ENCODE results near the gene TMOD2. TPM values are rescaled to one million over a fixed set of nuclear protein-coding genes. Genes with fewer than 3 reads are reported as not detected.

Gene TMOD2
- total RNA-seq, 2 experiments from 2014 or later = 5.6 to 6.9 TPM

DNA sequence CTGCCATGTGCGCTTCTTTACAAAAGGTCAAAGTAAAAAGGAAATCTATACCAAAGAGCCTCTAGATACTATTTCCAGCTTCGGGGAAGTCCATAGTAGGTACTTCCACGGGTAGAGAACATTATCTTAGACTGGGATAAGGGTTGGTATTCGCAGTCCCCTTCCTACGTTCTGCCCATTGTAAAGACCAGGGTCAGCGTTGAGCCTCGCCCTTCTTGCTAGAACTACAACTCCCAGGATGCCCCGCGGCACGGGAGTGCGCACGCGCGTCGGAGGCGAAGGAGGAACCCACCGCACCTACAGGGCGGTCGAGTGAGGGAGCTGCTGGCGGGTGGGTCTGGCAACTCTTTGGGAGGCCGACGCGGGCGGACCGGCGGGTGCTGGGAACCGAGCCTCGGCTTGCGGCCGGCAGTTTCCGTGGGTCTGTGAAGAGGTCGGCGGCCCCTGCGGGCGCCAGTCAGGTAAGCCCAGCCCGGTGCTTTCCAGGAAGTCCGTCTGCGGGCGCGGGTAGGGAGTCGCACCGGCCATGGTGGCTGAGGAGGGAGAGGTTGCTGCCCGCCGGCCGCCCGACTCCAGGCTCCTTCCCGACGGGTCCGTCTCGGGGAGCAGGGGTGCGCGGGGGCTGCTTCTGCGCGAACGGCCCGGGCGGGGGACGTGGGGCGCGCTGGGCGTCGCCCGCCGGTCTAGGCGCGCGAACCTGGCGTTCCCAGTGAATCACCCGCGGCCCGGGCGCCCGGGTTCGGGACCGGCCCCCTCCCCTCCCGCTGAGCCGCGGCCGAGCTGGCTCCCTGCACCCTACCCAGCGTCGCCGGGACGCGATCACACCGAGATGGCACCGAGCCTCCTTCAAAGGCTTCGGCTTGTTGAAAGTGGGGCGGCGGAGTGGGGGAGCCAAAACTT is 78.2 kb downstream of the TMOD2 start, which contains the start of gene TMOD3:
Gene TMOD3, plus strand, starts transcription at position 278 of the 900 bp plus-strand sequence. CDS start 33,232 bp downstream, outside the sequence.
- Histone ChIP-seq H3K4me3 (ENCODE audit: low read length) (peak within 1 kb of the TSS; percentile 82), H3K4me1 (ENCODE audit: insufficient read depth, low read length) (peaks cover 15% of the 10 kb centered on the region), H3K27ac (ENCODE audit: low read depth in 1 of 2, low read length in 2 of 2) (peak within 1 kb of the TSS; percentile 63 to 85), H3K9me3 (ENCODE audit: control insufficient read depth in 1 of 2, insufficient read depth in 1 of 2, low read length in 2 of 2) (no peaks in the 10 kb centered on the region), H3K36me3 (ENCODE audit: insufficient read depth, low read length) (no peaks in the 10 kb centered on the region), H3K27me3 (ENCODE audit: control insufficient read depth in 1 of 2, insufficient read depth in 2 of 2, low read length in 2 of 2) (no peaks in the 10 kb centered on the region)
- CTCF ChIA-PET = interaction anchor here (0.8 to 1.0 kb wide), 3 partner anchors 12 to 53 kb away, joined by 3 to 4 read pairs (median 4); no protein-coding TSS in a partner anchor
- peak; percentile 82 for ATAC-seq (ENCODE audit: poor library complexity)
- POLR2A ChIA-PET = interaction anchor here (0.7 to 2.0 kb wide), 11 partner anchors 9 to 1475 kb away, joined by 3 to 15 read pairs (median 4); partner anchors contain the start of genes GABPB1, LEO1 and LYSMD2
- intact Hi-C loops (cut with DNase I, micrococcal nuclease) = loop anchor here (1.0 to 5.0 kb wide), 4 partner anchors 29 to 193 kb away; partner anchors contain the start of gene LYSMD2 (in 1 of the 2)
- peak; percentile 83 to 93 (median 86) for DNase-seq
- peak within 1 kb of the TSS; percentile 100 for H3K4me3 Mint-ChIP-seq
- peak within 1 kb of the TSS; percentile 91 for H3K27ac Mint-ChIP-seq
- no peaks in the 10 kb centered on the region for H3K9me3 Mint-ChIP-seq
- peaks cover 14% of the 10 kb centered on the region for H3K36me3 Mint-ChIP-seq (ENCODE audit: low read depth)
- no peaks in the 10 kb centered on the region for H3K27me3 Mint-ChIP-seq
- TF ChIP-seq, protein P1, sequence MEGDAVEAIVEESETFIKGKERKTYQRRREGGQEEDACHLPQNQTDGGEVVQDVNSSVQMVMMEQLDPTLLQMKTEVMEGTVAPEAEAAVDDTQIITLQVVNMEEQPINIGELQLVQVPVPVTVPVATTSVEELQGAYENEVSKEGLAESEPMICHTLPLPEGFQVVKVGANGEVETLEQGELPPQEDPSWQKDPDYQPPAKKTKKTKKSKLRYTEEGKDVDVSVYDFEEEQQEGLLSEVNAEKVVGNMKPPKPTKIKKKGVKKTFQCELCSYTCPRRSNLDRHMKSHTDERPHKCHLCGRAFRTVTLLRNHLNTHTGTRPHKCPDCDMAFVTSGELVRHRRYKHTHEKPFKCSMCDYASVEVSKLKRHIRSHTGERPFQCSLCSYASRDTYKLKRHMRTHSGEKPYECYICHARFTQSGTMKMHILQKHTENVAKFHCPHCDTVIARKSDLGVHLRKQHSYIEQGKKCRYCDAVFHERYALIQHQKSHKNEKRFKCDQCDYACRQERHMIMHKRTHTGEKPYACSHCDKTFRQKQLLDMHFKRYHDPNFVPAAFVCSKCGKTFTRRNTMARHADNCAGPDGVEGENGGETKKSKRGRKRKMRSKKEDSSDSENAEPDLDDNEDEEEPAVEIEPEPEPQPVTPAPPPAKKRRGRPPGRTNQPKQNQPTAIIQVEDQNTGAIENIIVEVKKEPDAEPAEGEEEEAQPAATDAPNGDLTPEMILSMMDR (IDR thresholded peaks at IDR 0.05) = no peak
- peaks cover 52% of the 10 kb centered on the region for H3K4me1 Mint-ChIP-seq (ENCODE audit: low read depth)

DNA sequence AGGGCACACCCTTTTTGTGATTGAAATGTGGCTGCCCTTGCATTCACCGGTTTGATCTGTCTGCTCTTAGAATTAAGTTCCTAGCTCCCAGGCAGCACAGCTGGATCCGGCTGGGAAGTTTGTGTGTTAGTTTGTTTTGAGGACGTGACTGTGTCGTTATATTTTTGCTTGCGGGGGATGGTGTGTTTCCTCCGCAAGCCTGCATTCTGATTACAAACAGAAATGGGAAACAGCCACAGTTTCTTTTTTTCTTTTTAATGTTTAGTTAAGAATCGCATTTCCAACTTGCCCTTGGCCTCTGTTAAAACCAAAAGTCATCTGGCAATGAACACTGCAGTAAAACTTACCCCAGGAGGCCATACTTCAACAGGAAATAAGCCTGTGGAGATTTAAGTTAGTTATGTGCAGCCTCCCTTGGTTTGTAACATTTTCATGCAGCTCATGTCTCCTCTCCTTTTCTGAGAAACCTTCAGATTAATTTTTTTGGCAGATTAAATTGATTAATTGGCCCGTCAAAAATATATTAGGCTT is 78.9 kb downstream of the TMOD2 start:
- H3K4me3 ChIP-seq (ENCODE audit: low read length) = peak overlapping the region; percentile 82

DNA sequence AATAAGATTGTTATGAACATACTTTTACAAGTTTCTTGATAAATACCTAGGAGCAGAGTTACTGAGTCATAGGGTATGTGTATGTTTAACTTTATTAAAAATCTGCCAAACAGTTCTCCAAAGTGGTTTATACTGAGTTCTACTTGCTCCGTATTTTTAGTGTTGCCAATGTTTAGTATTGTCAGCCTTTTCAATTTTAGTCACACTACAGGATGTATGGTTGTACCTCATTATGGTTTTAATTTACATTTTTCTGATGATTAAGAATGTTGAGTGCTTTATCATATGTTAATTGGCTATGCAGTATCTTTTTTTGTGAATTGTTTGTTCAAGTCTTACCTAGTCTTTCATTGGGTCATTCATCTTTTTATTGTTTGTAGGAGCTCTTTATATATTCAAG is 82.4 kb downstream of the TMOD2 start:
- no peak overlapping the region for H3K27ac Mint-ChIP-seq
- H3K36me3 Mint-ChIP-seq (ENCODE audit: low read depth) = peaks cover 14% of the 10 kb centered on the region
- H3K4me3 ChIP-seq (ENCODE audit: low read length) = no peak overlapping the region
- no peaks in the 10 kb centered on the region for H3K9me3 ChIP-seq (ENCODE audit: control insufficient read depth in 1 of 2, insufficient read depth in 1 of 2, low read length in 2 of 2)
- H3K27me3 ChIP-seq (ENCODE audit: control insufficient read depth in 1 of 2, insufficient read depth in 2 of 2, low read length in 2 of 2) = no peaks in the 10 kb centered on the region
- H3K4me1 Mint-ChIP-seq (ENCODE audit: low read depth) = peaks cover 93% of the 10 kb centered on the region
- CTCF ChIA-PET = no interaction called here
- no peaks in the 10 kb centered on the region for H3K36me3 ChIP-seq (ENCODE audit: insufficient read depth, low read length)
- no peaks in the 10 kb centered on the region for H3K9me3 Mint-ChIP-seq
- H3K27ac ChIP-seq (ENCODE audit: low read depth in 1 of 2, low read length in 2 of 2) = no peak overlapping the region
- POLR2A ChIA-PET = no interaction called here
- no peaks in the 10 kb centered on the region for H3K27me3 Mint-ChIP-seq
- no peak for ATAC-seq (ENCODE audit: poor library complexity)
- peaks cover 31% of the 10 kb centered on the region for H3K4me1 ChIP-seq (ENCODE audit: insufficient read depth, low read length)
- TF ChIP-seq, protein P1 (IDR thresholded peaks at IDR 0.05) = no peak
- no peak for DNase-seq
- intact Hi-C loops (cut with DNase I, micrococcal nuclease) = no loop called here
- peak overlapping the region; percentile 65 for H3K4me3 Mint-ChIP-seq

More for the DNA sequence above, 78.9 kb downstream of the TMOD2 start:
- H3K36me3 ChIP-seq (ENCODE audit: insufficient read depth, low read length) = no peaks in the 10 kb centered on the region
- Mint-ChIP-seq H3K27me3 (no peaks in the 10 kb centered on the region), H3K27ac (peak overlapping the region; percentile 91), H3K4me3 (peak overlapping the region; percentile 100), H3K9me3 (no peaks in the 10 kb centered on the region), H3K36me3 (ENCODE audit: low read depth) (peaks cover 14% of the 10 kb centered on the region), H3K4me1 (ENCODE audit: low read depth) (peaks cover 59% of the 10 kb centered on the region)
- POLR2A ChIA-PET = interaction anchor here (0.7 to 2.0 kb wide), 7 partner anchors 15 to 1475 kb away, joined by 3 to 15 read pairs (median 4); partner anchors contain the start of genes GABPB1 and LYSMD2
- peak overlapping the region; percentile 48 to 85 for H3K27ac ChIP-seq (ENCODE audit: low read depth in 1 of 2, low read length in 2 of 2)
- H3K27me3 ChIP-seq (ENCODE audit: control insufficient read depth in 1 of 2, insufficient read depth in 2 of 2, low read length in 2 of 2) = no peaks in the 10 kb centered on the region
- H3K4me1 ChIP-seq (ENCODE audit: insufficient read depth, low read length) = peaks cover 15% of the 10 kb centered on the region
- no peaks in the 10 kb centered on the region for H3K9me3 ChIP-seq (ENCODE audit: control insufficient read depth in 1 of 2, insufficient read depth in 1 of 2, low read length in 2 of 2)
- CTCF ChIA-PET = interaction anchor here (1.0 kb wide), 2 partner anchors 11 to 53 kb away, joined by 4 read pairs; no protein-coding TSS in a partner anchor
- DNase-seq = peak in 4 of 14 experiments; percentile 5 to 30 (median 27)
- TF ChIP-seq, protein P1 (IDR thresholded peaks at IDR 0.05) = no peak
- ATAC-seq (ENCODE audit: poor library complexity) = no peak
- intact Hi-C loops (cut with DNase I, micrococcal nuclease) = loop anchor here in 1 of 2 experiments (2.0 kb wide), 1 partner anchor 28 kb away; no protein-coding TSS in a partner anchor

Measured in CD4-positive, alpha-beta T cell (primary cell).